Measurements from ENCODE around the gene TMEM9. TPM values are rescaled to one million over a fixed set of nuclear protein-coding genes. Genes with fewer than 3 reads are reported as not detected.

TMEM9 gene
- total and polyA plus RNA-seq, 4 donors: 30.5 to 59.5 (median 49.0) TPM

DNA sequence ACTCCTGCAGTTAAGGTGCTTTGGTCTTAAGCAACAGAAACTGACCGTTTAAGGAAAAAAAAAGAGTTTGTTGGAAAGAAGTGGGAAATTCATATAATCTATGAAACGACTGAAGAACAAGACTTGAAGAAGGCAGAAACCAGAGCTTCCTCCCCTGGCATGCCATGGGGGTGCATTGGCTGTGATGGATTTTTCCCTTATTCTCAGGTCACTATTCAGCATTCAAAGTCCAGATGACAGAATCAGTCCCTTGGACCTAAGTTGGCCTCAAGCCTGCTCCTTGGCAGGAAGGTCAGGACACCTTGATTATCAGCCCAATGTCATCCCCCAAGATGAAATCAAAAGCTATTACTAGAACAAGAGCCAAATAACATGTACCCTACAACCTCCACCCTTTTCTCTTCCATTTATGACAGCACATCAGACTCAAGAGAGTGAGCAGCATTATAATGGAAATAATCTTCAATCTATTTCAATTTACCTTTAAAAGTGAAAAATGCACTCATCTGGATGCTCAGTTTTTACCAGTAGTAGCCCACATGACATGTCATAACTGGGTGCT is 15.8 kb upstream of the TMEM9 start:
- peak overlapping the region; percentile 77 to 97 for H3K27ac ChIP-seq (ENCODE audit: low read depth in 1 of 2, low read length in 2 of 2)
- no peak overlapping the region for H3K9ac ChIP-seq (ENCODE audit: low read depth in 1 of 2, low read length in 2 of 2)
- TF ChIP-seq FOXA2 (IDR thresholded peaks at IDR 0.05) (no peak), RAD21 (IDR thresholded peaks at IDR 0.05) (no peak), GABPA (IDR thresholded peaks at IDR 0.05 in 1 of 2, conservative IDR thresholded peaks at IDR 0.05 in 1 of 2) (no peak)
- H3K4me1 ChIP-seq (ENCODE audit: control insufficient read depth in 4 of 4, insufficient read depth in 4 of 4, low read length in 3 of 4): peaks cover 4 to 23% (median 18%) of the 10 kb centered on the region in 4 donors
- no peaks in the 10 kb centered on the region for H3K27me3 ChIP-seq (ENCODE audit: control insufficient read depth in 4 of 4, insufficient read depth in 4 of 4, low read length in 3 of 4)
- no peak overlapping the region for H3K4me3 ChIP-seq (ENCODE audit: low read depth in 1 of 3, low read length in 3 of 3)
- no peaks in the 10 kb centered on the region for H3K36me3 ChIP-seq (ENCODE audit: control insufficient read depth in 4 of 4, insufficient read depth in 3 of 4, low read depth in 1 of 4, low read length in 3 of 4)
- WGBS: 84% methylated on average over 2 of the region's 2 CpGs
- no peak for DNase-seq (ENCODE audit: low spot score)
- no peaks in the 10 kb centered on the region for H3K9me3 ChIP-seq (ENCODE audit: control insufficient read depth in 4 of 4, low read length in 3 of 4)

DNA sequence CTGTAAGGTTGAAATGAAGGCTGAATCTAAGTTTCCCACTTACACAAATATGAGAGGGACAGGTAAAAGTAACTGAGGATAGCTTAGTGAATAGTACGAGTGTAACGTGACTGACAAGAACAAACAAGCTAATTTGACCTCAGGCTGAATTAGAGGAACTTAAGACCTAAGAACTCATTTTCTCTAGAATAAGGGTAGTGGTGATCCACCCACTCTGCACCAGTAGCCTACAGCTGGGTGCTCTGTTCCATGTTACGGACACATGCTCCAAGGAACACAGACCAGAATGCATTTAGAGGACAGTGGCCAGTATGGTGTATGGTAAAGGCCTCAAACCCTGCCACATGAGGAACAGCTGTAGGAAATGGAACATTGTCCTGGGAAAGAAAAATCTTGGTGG is 14.9 kb upstream of the TMEM9 start:
- TF ChIP-seq FOXA2 (IDR thresholded peaks at IDR 0.05) (no peak), JUND (IDR thresholded peaks at IDR 0.05) (no peak)
- no peak overlapping the region for H3K4me3 ChIP-seq (ENCODE audit: low read depth in 1 of 3, low read length in 3 of 3)
- 69% methylated on average over 3 of the region's 3 CpGs for WGBS
- DNase-seq (ENCODE audit: low spot score): no peak
- no peaks in the 10 kb centered on the region for H3K9me3 ChIP-seq (ENCODE audit: control insufficient read depth in 4 of 4, low read length in 3 of 4)
- H3K27me3 ChIP-seq (ENCODE audit: control insufficient read depth in 4 of 4, insufficient read depth in 4 of 4, low read length in 3 of 4): no peaks in the 10 kb centered on the region
- no peaks in the 10 kb centered on the region for H3K36me3 ChIP-seq (ENCODE audit: control insufficient read depth in 4 of 4, insufficient read depth in 3 of 4, low read depth in 1 of 4, low read length in 3 of 4)
- no peak overlapping the region for H3K9ac ChIP-seq (ENCODE audit: low read depth in 1 of 2, low read length in 2 of 2)
- H3K4me1 ChIP-seq (ENCODE audit: control insufficient read depth in 4 of 4, insufficient read depth in 4 of 4, low read length in 3 of 4): peaks cover 4 to 16% (median 13%) of the 10 kb centered on the region in 4 donors
- H3K27ac ChIP-seq (ENCODE audit: low read depth in 1 of 2, low read length in 2 of 2): no peak overlapping the region

DNA sequence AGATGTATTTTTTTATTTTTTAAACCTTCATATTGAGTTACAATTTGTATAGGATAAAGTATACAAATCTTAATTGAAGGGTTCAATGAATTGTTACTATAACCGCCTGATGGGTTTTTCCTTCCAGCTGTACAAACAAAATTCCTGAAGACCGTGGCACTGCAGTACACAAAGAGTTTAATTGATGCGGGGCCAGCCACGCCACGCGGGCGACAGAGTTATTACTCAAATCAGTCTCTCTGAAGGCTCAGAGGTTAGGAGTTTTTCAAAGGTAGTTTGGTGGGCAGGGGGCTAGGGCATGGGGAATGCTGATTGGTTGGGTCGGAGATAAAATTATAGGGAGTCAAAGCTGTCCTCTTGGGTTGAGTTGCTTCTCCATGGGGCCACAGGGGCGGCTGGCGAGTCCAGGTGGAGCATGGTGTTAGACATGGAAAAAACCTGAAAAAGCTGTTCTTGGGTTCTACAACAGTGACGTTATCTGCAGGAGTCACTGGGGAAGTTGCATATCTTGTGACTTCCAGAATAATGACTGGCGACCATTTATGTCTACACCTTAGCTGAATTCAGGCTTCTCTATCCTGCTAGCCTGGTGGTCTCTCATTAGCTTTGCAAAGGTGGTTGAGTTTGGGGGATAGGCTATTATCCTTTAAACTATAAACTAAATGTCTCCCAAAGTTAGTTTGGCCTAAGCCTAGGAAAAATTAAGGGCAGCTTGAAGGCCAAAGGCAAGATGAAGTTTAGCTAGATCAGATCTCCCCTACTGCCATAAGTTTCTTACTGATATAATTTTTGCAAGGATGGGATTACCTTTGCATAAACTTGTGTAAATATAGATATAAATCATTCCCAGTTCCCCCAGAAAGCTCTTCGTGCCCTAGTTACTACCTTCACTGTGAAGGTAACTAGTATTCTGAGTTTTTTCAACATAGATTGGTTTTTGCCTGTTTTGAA is 13.0 kb upstream of the TMEM9 start:
- H3K27ac ChIP-seq (ENCODE audit: low read depth in 1 of 2, low read length in 2 of 2): no peak overlapping the region
- WGBS: 87% methylated on average over 13 of the region's 13 CpGs

More for the DNA sequence above, 13.0 kb upstream of the TMEM9 start:
- Histone ChIP-seq H3K36me3 (ENCODE audit: control insufficient read depth in 4 of 4, insufficient read depth in 3 of 4, low read depth in 1 of 4, low read length in 3 of 4) (no peaks in the 10 kb centered on the region), H3K9me3 (ENCODE audit: control insufficient read depth in 4 of 4, low read length in 3 of 4) (no peaks in the 10 kb centered on the region), H3K9ac (ENCODE audit: low read depth in 1 of 2, low read length in 2 of 2) (no peak overlapping the region), H3K27me3 (ENCODE audit: control insufficient read depth in 4 of 4, insufficient read depth in 4 of 4, low read length in 3 of 4) (no peaks in the 10 kb centered on the region), H3K4me3 (ENCODE audit: low read depth in 1 of 3, low read length in 3 of 3) (no peak overlapping the region), H3K4me1 (ENCODE audit: control insufficient read depth in 4 of 4, insufficient read depth in 4 of 4, low read length in 3 of 4) (peaks cover 2 to 13% (median 12%) of the 10 kb centered on the region in 4 donors)
- DNase-seq (ENCODE audit: low spot score): no peak
- TF ChIP-seq RXRA (IDR thresholded peaks at IDR 0.05): no peak
- TF ChIP-seq, protein P1, sequence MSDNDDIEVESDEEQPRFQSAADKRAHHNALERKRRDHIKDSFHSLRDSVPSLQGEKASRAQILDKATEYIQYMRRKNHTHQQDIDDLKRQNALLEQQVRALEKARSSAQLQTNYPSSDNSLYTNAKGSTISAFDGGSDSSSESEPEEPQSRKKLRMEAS (IDR thresholded peaks at IDR 0.05): no peak
- no peak for TF ChIP-seq YY1 (IDR thresholded peaks at IDR 0.05)
- TF ChIP-seq, protein P2, sequence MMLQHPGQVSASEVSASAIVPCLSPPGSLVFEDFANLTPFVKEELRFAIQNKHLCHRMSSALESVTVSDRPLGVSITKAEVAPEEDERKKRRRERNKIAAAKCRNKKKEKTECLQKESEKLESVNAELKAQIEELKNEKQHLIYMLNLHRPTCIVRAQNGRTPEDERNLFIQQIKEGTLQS (IDR thresholded peaks at IDR 0.05): no peak
- TF ChIP-seq EGR1 (IDR thresholded peaks at IDR 0.05; ENCODE audit: low read depth in 2 of 2): no peak
- no peak for TF ChIP-seq RAD21 (IDR thresholded peaks at IDR 0.05)
- TF ChIP-seq FOXA2 (IDR thresholded peaks at IDR 0.05): no peak
- TF ChIP-seq NR2F2 (IDR thresholded peaks at IDR 0.05): no peak
- no peak for TF ChIP-seq HNF4A (conservative IDR thresholded peaks at IDR 0.05)
- TF ChIP-seq GABPA (IDR thresholded peaks at IDR 0.05 in 1 of 2, conservative IDR thresholded peaks at IDR 0.05 in 1 of 2): no peak
- no peak for TF ChIP-seq FOXA1 (IDR thresholded peaks at IDR 0.05)
- TF ChIP-seq SP1 (IDR thresholded peaks at IDR 0.05): no peak
- TF ChIP-seq TAF1 (conservative IDR thresholded peaks at IDR 0.05): no peak
- TF ChIP-seq, protein P3, sequence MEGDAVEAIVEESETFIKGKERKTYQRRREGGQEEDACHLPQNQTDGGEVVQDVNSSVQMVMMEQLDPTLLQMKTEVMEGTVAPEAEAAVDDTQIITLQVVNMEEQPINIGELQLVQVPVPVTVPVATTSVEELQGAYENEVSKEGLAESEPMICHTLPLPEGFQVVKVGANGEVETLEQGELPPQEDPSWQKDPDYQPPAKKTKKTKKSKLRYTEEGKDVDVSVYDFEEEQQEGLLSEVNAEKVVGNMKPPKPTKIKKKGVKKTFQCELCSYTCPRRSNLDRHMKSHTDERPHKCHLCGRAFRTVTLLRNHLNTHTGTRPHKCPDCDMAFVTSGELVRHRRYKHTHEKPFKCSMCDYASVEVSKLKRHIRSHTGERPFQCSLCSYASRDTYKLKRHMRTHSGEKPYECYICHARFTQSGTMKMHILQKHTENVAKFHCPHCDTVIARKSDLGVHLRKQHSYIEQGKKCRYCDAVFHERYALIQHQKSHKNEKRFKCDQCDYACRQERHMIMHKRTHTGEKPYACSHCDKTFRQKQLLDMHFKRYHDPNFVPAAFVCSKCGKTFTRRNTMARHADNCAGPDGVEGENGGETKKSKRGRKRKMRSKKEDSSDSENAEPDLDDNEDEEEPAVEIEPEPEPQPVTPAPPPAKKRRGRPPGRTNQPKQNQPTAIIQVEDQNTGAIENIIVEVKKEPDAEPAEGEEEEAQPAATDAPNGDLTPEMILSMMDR (IDR thresholded peaks at IDR 0.05; ENCODE audit: low read depth, low read length, missing input control): no peak
- no peak for TF ChIP-seq HNF4G (IDR thresholded peaks at IDR 0.05)
- TF ChIP-seq, protein P4, sequence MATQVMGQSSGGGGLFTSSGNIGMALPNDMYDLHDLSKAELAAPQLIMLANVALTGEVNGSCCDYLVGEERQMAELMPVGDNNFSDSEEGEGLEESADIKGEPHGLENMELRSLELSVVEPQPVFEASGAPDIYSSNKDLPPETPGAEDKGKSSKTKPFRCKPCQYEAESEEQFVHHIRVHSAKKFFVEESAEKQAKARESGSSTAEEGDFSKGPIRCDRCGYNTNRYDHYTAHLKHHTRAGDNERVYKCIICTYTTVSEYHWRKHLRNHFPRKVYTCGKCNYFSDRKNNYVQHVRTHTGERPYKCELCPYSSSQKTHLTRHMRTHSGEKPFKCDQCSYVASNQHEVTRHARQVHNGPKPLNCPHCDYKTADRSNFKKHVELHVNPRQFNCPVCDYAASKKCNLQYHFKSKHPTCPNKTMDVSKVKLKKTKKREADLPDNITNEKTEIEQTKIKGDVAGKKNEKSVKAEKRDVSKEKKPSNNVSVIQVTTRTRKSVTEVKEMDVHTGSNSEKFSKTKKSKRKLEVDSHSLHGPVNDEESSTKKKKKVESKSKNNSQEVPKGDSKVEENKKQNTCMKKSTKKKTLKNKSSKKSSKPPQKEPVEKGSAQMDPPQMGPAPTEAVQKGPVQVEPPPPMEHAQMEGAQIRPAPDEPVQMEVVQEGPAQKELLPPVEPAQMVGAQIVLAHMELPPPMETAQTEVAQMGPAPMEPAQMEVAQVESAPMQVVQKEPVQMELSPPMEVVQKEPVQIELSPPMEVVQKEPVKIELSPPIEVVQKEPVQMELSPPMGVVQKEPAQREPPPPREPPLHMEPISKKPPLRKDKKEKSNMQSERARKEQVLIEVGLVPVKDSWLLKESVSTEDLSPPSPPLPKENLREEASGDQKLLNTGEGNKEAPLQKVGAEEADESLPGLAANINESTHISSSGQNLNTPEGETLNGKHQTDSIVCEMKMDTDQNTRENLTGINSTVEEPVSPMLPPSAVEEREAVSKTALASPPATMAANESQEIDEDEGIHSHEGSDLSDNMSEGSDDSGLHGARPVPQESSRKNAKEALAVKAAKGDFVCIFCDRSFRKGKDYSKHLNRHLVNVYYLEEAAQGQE (IDR thresholded peaks at IDR 0.05): no peak
- TF ChIP-seq, protein P5, sequence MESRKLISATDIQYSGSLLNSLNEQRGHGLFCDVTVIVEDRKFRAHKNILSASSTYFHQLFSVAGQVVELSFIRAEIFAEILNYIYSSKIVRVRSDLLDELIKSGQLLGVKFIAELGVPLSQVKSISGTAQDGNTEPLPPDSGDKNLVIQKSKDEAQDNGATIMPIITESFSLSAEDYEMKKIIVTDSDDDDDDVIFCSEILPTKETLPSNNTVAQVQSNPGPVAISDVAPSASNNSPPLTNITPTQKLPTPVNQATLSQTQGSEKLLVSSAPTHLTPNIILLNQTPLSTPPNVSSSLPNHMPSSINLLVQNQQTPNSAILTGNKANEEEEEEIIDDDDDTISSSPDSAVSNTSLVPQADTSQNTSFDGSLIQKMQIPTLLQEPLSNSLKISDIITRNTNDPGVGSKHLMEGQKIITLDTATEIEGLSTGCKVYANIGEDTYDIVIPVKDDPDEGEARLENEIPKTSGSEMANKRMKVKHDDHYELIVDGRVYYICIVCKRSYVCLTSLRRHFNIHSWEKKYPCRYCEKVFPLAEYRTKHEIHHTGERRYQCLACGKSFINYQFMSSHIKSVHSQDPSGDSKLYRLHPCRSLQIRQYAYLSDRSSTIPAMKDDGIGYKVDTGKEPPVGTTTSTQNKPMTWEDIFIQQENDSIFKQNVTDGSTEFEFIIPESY (IDR thresholded peaks at IDR 0.05): no peak
- TF ChIP-seq JUND (IDR thresholded peaks at IDR 0.05): no peak

All from liver (tissue), 9 donors.